ENCODE measurements around the gene SLC22A23. TPM values are rescaled to one million over a fixed set of nuclear protein-coding genes. Genes with fewer than 3 reads are reported as not detected.

SLC22A23 gene
- total and polyA plus RNA-seq, 2 donors (not counting 1 experiment from before 2014, with no cell fraction given) = 0.18 to 1.4 TPM

DNA sequence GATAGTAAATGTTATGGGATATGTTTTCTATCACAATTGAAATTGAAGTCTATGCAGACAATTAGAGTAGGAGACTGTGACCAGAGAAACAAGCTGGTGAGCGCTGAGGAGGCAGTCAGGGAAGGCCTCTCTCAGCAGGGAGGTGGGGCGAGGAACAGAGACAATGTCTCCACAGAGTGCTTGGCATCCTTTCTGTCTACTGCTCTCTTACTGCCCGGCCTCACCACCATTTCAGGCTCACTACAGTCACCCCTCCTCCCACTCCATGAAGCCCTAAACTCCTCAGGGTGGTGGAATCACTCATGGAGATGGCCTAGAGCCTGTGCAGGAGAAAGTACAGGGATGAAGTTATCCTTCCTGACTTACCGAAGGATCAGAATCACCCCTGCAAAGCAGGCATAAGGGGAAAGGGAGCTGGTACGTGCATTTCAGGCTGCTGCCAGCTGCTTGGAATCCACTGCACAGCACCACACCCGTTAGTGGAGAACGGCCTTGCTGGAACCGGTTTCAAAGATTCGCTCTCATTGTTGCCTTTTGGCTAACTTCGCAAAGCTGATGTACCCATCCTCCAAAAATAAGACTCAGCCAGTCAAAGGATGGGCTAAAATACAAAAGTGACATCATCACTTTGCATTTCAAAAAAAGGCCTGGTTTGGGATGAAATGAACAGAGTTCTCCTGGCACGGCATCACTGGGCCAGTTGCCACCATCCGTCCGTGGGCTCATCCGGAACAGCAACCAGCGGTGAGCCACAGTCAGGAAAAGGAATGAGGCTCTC lies 67.3 kb downstream of the SLC22A23 start:
- Histone ChIP-seq H3K4me2 (replicated peaks; ENCODE audit: low read depth, low read length, poor library complexity, severe bottlenecking) (no peak overlapping the region), H3K27me3 (replicated peaks in 1 of 4; ENCODE audit: control extremely low read depth in 1 of 4, control insufficient read depth in 3 of 4, insufficient read depth in 4 of 4, low read length in 3 of 4) (no peaks in the 10 kb centered on the region), H2AFZ (ENCODE audit: insufficient read depth, low read depth, low read length, poor library complexity, severe bottlenecking) (no peak overlapping the region), H3K9me3 (ENCODE audit: control extremely low read depth in 1 of 3, control insufficient read depth in 2 of 3, insufficient read depth in 1 of 3, low read length in 2 of 3) (no peaks in the 10 kb centered on the region), H3K9ac (ENCODE audit: low read length) (no peak overlapping the region), H3K4me3 (ENCODE audit: control extremely low read depth in 1 of 5, extremely low read depth in 1 of 5, insufficient read depth in 1 of 5, low read depth in 2 of 5, low read length in 4 of 5) (no peak overlapping the region), H4K20me1 (ENCODE audit: control insufficient read depth, insufficient read depth, low read length, poor library complexity, severe bottlenecking) (no peaks in the 10 kb centered on the region), H3K27ac (ENCODE audit: low read length in 2 of 2) (no peak overlapping the region), H3K4me1 (ENCODE audit: control insufficient read depth in 2 of 2, insufficient read depth in 2 of 2, low read length in 2 of 2) (peaks cover 22 to 27% of the 10 kb centered on the region in 2 donors), H3K79me2 (ENCODE audit: control insufficient read depth, insufficient read depth, low read length) (no peaks in the 10 kb centered on the region), H3K36me3 (replicated peaks in 1 of 2; ENCODE audit: control extremely low read depth in 1 of 2, control insufficient read depth in 1 of 2, extremely low read depth in 1 of 2, insufficient read depth in 2 of 2, low read length in 1 of 2) (no peaks in the 10 kb centered on the region)
- intact Hi-C loops (cut with micrococcal nuclease) = loop anchor here (10.0 kb wide), 1 partner anchor 55 kb away; no protein-coding TSS in a partner anchor
- ChIA-PET CTCF (no interaction called here), POLR2A (no interaction called here)
- H3K4me1 Mint-ChIP-seq = peaks cover 29% of the 10 kb centered on the region
- DNase-seq (no peak), ATAC-seq (ENCODE audit: low read depth) (no peak)
- H3K4me3 Mint-ChIP-seq = no peak overlapping the region
- TF ChIP-seq, protein P1, sequence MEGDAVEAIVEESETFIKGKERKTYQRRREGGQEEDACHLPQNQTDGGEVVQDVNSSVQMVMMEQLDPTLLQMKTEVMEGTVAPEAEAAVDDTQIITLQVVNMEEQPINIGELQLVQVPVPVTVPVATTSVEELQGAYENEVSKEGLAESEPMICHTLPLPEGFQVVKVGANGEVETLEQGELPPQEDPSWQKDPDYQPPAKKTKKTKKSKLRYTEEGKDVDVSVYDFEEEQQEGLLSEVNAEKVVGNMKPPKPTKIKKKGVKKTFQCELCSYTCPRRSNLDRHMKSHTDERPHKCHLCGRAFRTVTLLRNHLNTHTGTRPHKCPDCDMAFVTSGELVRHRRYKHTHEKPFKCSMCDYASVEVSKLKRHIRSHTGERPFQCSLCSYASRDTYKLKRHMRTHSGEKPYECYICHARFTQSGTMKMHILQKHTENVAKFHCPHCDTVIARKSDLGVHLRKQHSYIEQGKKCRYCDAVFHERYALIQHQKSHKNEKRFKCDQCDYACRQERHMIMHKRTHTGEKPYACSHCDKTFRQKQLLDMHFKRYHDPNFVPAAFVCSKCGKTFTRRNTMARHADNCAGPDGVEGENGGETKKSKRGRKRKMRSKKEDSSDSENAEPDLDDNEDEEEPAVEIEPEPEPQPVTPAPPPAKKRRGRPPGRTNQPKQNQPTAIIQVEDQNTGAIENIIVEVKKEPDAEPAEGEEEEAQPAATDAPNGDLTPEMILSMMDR (IDR thresholded peaks at IDR 0.05) = no peak
- TF ChIP-seq EZH2 (IDR thresholded peaks at IDR 0.05; ENCODE audit: borderline replicate concordance, insufficient read depth, low read depth, low read length, poor library complexity, severe bottlenecking) = no peak
- no peaks in the 10 kb centered on the region for H3K9me3 Mint-ChIP-seq (ENCODE audit: insufficient read depth)
- WGBS (ENCODE audit: insufficient coverage) = over 99% methylated on average over 13 of the region's 15 CpGs
- no peak overlapping the region for H3K27ac Mint-ChIP-seq
- H3K27me3 Mint-ChIP-seq = peaks cover 4% of the 10 kb centered on the region

DNA sequence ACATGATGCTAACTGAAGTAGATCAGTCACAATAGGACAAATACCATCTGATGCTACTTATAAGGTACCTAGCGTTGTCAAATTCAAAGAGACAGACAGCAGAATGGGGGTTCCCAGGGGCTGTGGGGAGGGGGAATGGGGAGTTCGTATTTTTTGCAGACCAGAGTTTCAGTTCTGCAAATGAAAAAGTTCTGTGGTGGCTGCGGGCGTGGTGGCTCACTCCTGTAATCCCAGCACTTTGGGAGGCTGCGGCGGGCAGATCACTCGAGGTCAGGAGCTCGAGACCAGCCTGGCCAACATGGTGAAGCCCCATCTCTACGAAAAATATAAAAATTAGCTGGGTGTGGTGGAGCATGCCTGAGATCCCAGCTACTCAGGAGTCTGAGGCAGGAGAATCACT lies 68.1 kb downstream of the SLC22A23 start:
- peak; percentile 89 for ATAC-seq (ENCODE audit: low read depth)
- H3K4me3 ChIP-seq (ENCODE audit: control extremely low read depth in 1 of 5, extremely low read depth in 1 of 5, insufficient read depth in 1 of 5, low read depth in 2 of 5, low read length in 4 of 5) = no peak overlapping the region
- H3K27ac ChIP-seq (ENCODE audit: low read length in 2 of 2) = peak overlapping the region in 1 of 2 donors; percentile 35
- no peaks in the 10 kb centered on the region for H3K79me2 ChIP-seq (ENCODE audit: control insufficient read depth, insufficient read depth, low read length)
- DNase-seq = peak; percentile 78
- no peaks in the 10 kb centered on the region for H3K36me3 ChIP-seq (replicated peaks in 1 of 2; ENCODE audit: control extremely low read depth in 1 of 2, control insufficient read depth in 1 of 2, extremely low read depth in 1 of 2, insufficient read depth in 2 of 2, low read length in 1 of 2)
- no peak overlapping the region for H3K9ac ChIP-seq (ENCODE audit: low read length)
- H2AFZ ChIP-seq (ENCODE audit: insufficient read depth, low read depth, low read length, poor library complexity, severe bottlenecking) = no peak overlapping the region
- no peaks in the 10 kb centered on the region for H3K27me3 ChIP-seq (replicated peaks in 1 of 4; ENCODE audit: control extremely low read depth in 1 of 4, control insufficient read depth in 3 of 4, insufficient read depth in 4 of 4, low read length in 3 of 4)
- no peaks in the 10 kb centered on the region for H3K9me3 ChIP-seq (ENCODE audit: control extremely low read depth in 1 of 3, control insufficient read depth in 2 of 3, insufficient read depth in 1 of 3, low read length in 2 of 3)
- peak overlapping the region; percentile 59 for H3K27ac Mint-ChIP-seq
- H3K27me3 Mint-ChIP-seq = peaks cover 6% of the 10 kb centered on the region
- H3K4me2 ChIP-seq (replicated peaks; ENCODE audit: low read depth, low read length, poor library complexity, severe bottlenecking) = peak overlapping the region; percentile 50
- H3K4me1 ChIP-seq (ENCODE audit: control insufficient read depth in 2 of 2, insufficient read depth in 2 of 2, low read length in 2 of 2) = peaks cover 22 to 27% of the 10 kb centered on the region in 2 donors
- peak overlapping the region; percentile 1 for H3K4me3 Mint-ChIP-seq
- intact Hi-C loops (cut with micrococcal nuclease) = loop anchor here (1.0 to 10.0 kb wide), 2 partner anchors 32 to 54 kb away; no protein-coding TSS in a partner anchor
- H4K20me1 ChIP-seq (ENCODE audit: control insufficient read depth, insufficient read depth, low read length, poor library complexity, severe bottlenecking) = no peaks in the 10 kb centered on the region
- peaks cover 32% of the 10 kb centered on the region for H3K4me1 Mint-ChIP-seq
- WGBS (ENCODE audit: insufficient coverage) = 10% methylated on average over 4 of the region's 9 CpGs
- H3K9me3 Mint-ChIP-seq (ENCODE audit: insufficient read depth) = no peaks in the 10 kb centered on the region
- POLR2A ChIA-PET = interaction anchor here (0.7 kb wide), 1 partner anchor 14 kb away, joined by 12 read pairs; no protein-coding TSS in a partner anchor
- TF ChIP-seq, protein P1 (IDR thresholded peaks at IDR 0.05) = no peak
- no peak for TF ChIP-seq EZH2 (IDR thresholded peaks at IDR 0.05; ENCODE audit: borderline replicate concordance, insufficient read depth, low read depth, low read length, poor library complexity, severe bottlenecking)
- CTCF ChIA-PET = no interaction called here
